ENCODE results near the gene SLC8A2.

GRCh38 chr19:47389150-47389556, 82.5 kb downstream of the SLC8A2 start:
- no peak for TF ChIP-seq SIN3A (IDR thresholded peaks at IDR 0.05; ENCODE audit: borderline replicate concordance, insufficient read depth, low read length)
- TF ChIP-seq POLR2AphosphoS5 (IDR thresholded peaks at IDR 0.05; ENCODE audit: low read depth, low read length), result no peak
